HCT116 (cell line): ENCODE data around the gene SMYD3. TPM values are rescaled to one million over a fixed set of nuclear protein-coding genes. Genes with fewer than 3 reads are reported as not detected.

Experiments
- ATAC-seq: fragments of 200-7000 bp; cut with Tn5 transposase; 2 replicates; pipeline ENCODE4 v1.9.1; 2020; ENCODE audit warnings: mild to moderate bottlenecking, moderate library complexity
- Bru-seq: library from RNA; stranded (reverse); fragments of 400-500 nt; gene quantifications from one replicate; lab custom pipeline; 2021; lab: Mats Ljungman, UMichigan
- BruChase-seq, 2 experiments: library from RNA; stranded (reverse); fragments of 400-500 nt; gene quantifications; one replicate each; lab custom pipeline; 2021; lab: Mats Ljungman, UMichigan
- BruUV-seq: library from RNA; stranded (reverse); fragments of 400-500 nt; replicated peaks from 2 replicates; lab custom pipeline; 2021; lab: Mats Ljungman, UMichigan
- CTCF ChIA-PET: fragments of 300-600 bp; sonication (Branson Sonifier 250); formaldehyde crosslinking; loops from one replicate; lab custom pipeline; 2021; ENCODE audit warnings: antibody characterized with exemption; lab: Charles Lee
- POLR2A ChIA-PET: fragments of 300-600, 350-600 bp; sonication (Branson Sonifier 250); formaldehyde crosslinking; loops from one replicate; lab custom pipeline; 2021; ENCODE audit warnings: antibody characterized with exemption; lab: Charles Lee
- RAD21 ChIA-PET, 2 experiments: fragments of 300-600 bp; sonication (Branson Sonifier 250); formaldehyde crosslinking; loops; one replicate each; lab custom pipeline; 2023; ENCODE audit warnings: low total read pairs in 2 of 2; ENCODE audit not compliant: uncharacterized antibody in 2 of 2, unreplicated experiment in 2 of 2, low non-redundant PET in 1 of 2; lab: Charles Lee
- DNase-seq: peaks from one replicate; pipeline ENCODE4 v3.0.0-alpha.2; 2010; ENCODE audit warnings: low read depth, low spot score
- H2AFZ ChIP-seq: fragments of 200-600 bp; shearing (Covaris generic), sonication (generic); 2 replicates; pipeline ENCODE4 v1.6.1; 2017; ENCODE audit warnings: low read depth, mixed run types, mixed read lengths, antibody characterized with exemption, low read length; ENCODE audit not compliant: poor library complexity, severe bottlenecking
- H3K27ac ChIP-seq: 2 replicates; pipeline ENCODE4 v1.5.1; 2012; ENCODE audit warnings: low read depth, low read length
- H3K27me3 ChIP-seq: fragments of 200-600 bp; sonication (generic); 2 replicates; pipeline ENCODE4 v1.6.1; 2016; ENCODE audit warnings: mixed run types, low read length, mixed read lengths; ENCODE audit not compliant: insufficient read depth
- H3K36me3 ChIP-seq, 2 experiments: fragments of 200-500 bp in 1 of 2; fragments of 200-600 bp in 1 of 2; sonication (Bioruptor generic) in 1 of 2; sonication (generic) in 1 of 2; 2 replicates each; pipeline versions ENCODE4 v1.5.1 to v1.6.1; 2014 to 2016; ENCODE audit warnings: low read length in 2 of 2, inconsistent platforms in 1 of 2, mixed read lengths in 1 of 2, mixed run types in 1 of 2; ENCODE audit not compliant: insufficient read depth in 2 of 2, control insufficient read depth in 1 of 2
- H3K4me1 ChIP-seq, 2 experiments: fragments of 200-600 bp in 1 of 2; sonication (generic) in 1 of 2; 2 replicates each; pipeline versions ENCODE4 v1.5.1 to v1.6.1; 2012 to 2017; ENCODE audit warnings: low read length in 2 of 2, inconsistent platforms in 1 of 2, mild to moderate bottlenecking in 1 of 2, mixed read lengths in 1 of 2, mixed run types in 1 of 2, moderate library complexity in 1 of 2; ENCODE audit not compliant: insufficient read depth in 2 of 2, control insufficient read depth in 1 of 2
- H3K4me2 ChIP-seq: fragments of 200-600 bp; sonication (generic); 2 replicates; pipeline ENCODE4 v1.6.1; 2017; ENCODE audit warnings: mixed run types, low read length, mixed read lengths
- H3K4me3 ChIP-seq, 2 experiments: fragments of 200-600 bp in 1 of 2; sonication (generic) in 1 of 2; replicated peaks in 1 of 2; 2 replicates each; pipeline ENCODE4 v1.5.1; 2011 to 2016; ENCODE audit warnings: low read length in 2 of 2, control low read depth in 1 of 2, low read depth in 1 of 2, mild to moderate bottlenecking in 1 of 2, mixed read lengths in 1 of 2, mixed run types in 1 of 2
- H3K79me2 ChIP-seq: fragments of 200-600 bp; sonication (generic); 2 replicates; pipeline ENCODE4 v1.6.1; 2017; ENCODE audit warnings: mild to moderate bottlenecking, mixed run types, low read length, moderate library complexity, mixed read lengths; ENCODE audit not compliant: insufficient read depth
- H3K9ac ChIP-seq: fragments of 200-600 bp; sonication (generic); 2 replicates; pipeline ENCODE4 v1.6.1; 2016; ENCODE audit warnings: low read length, mixed read lengths
- H3K9me2 ChIP-seq: fragments of 200-600 bp; sonication (generic), shearing (Covaris generic); 2 replicates; pipeline ENCODE4 v1.6.1; 2017; ENCODE audit warnings: mixed run types, mild to moderate bottlenecking, moderate library complexity; ENCODE audit not compliant: insufficient read depth
- H3K9me3 ChIP-seq, 2 experiments: fragments of 200-500 bp in 1 of 2; fragments of 200-600 bp in 1 of 2; sonication (Bioruptor generic) in 1 of 2; sonication (generic) in 1 of 2; 2 replicates each; pipeline ENCODE4 v1.6.1; 2014 to 2017; ENCODE audit warnings: low read length in 2 of 2, mixed read lengths in 2 of 2, inconsistent platforms in 1 of 2, low read depth in 1 of 2, mild to moderate bottlenecking in 1 of 2, mixed run types in 1 of 2, moderate library complexity in 1 of 2; ENCODE audit not compliant: control insufficient read depth in 1 of 2, insufficient read depth in 1 of 2
- H4K20me1 ChIP-seq: fragments of 200-600 bp; sonication (generic), shearing (Covaris generic); 2 replicates; pipeline ENCODE4 v1.6.1; 2017; ENCODE audit warnings: mixed run types, mild to moderate bottlenecking, moderate library complexity; ENCODE audit not compliant: insufficient read depth
- EZH2phosphoT487 ChIP-seq: fragments of 200-600 bp; IDR thresholded peaks from 2 replicates; pipeline ENCODE4 v1.6.1; 2018; ENCODE audit warnings: antibody characterized with exemption, borderline replicate concordance
- FOSL1 ChIP-seq: IDR thresholded peaks from 2 replicates; pipeline ENCODE4 v1.6.1; 2012; ENCODE audit warnings: low read depth
- POLR2AphosphoS5 ChIP-seq: IDR thresholded peaks from 2 replicates; pipeline ENCODE4 v1.6.1; 2011; ENCODE audit warnings: mild to moderate bottlenecking, low read depth, low read length, moderate library complexity
- SIN3A ChIP-seq: IDR thresholded peaks from 2 replicates; pipeline ENCODE4 v1.6.1; 2012; ENCODE audit warnings: low read depth
- YY1 ChIP-seq: IDR thresholded peaks from 2 replicates; pipeline ENCODE4 v1.6.1; 2011; ENCODE audit warnings: low read length, low read depth, moderate library complexity, mild to moderate bottlenecking; ENCODE audit not compliant: insufficient replicate concordance; ENCODE audit errors: extremely low read depth
- ZFX ChIP-seq: fragments of 450-650 bp; IDR thresholded peaks from 2 replicates; pipeline ENCODE4 v1.6.1; 2017
- ZNF274 ChIP-seq: fragments of 200-500 bp; sonication (Bioruptor generic); IDR thresholded peaks from 2 replicates; pipeline ENCODE4 v1.6.1; 2014; ENCODE audit warnings: mild to moderate bottlenecking, low read depth, low read length, inconsistent platforms
- intact Hi-C: fragments of 100-400 bp; cut with micrococcal nuclease; formaldehyde crosslinking; loops from 2 replicates; pipeline ENCODE4 v1.10.0; 2022
- long read RNA-seq: library from polyadenylated mRNA; unstranded; transcript quantifications from one replicate; pipeline ENCODE4 v2.0.0, GENCODE V29; 2021; ENCODE audit not compliant: unreplicated experiment
- polyA plus RNA-seq: library from polyadenylated mRNA; unstranded; fragments of >200 nt; gene quantifications from 2 replicates; pipeline ENCODE4 v1.2.1, GENCODE V29; 2012; ENCODE audit warnings: missing spikeins
- total RNA-seq: library from RNA; stranded (reverse); gene quantifications from one replicate; pipeline ENCODE4 v1.2.1, GENCODE V29; 2021; ENCODE audit not compliant: unreplicated experiment
- TF ChIP-seq, protein P1 (sequence below): IDR thresholded peaks from 2 replicates; pipeline ENCODE4 v1.6.1; 2012
- TF ChIP-seq, protein P2 (sequence below): IDR thresholded peaks from 2 replicates; pipeline ENCODE4 v1.6.1; 2012; ENCODE audit warnings: low read depth

Gene SMYD3
- total RNA-seq (33.6 TPM), Bru-seq, nascent RNA (percentile 63 among the genes with signal in this experiment), BruChase-seq, experiment 1, labeled RNA remaining after a 6-hour chase (percentile 57 among the genes with signal in this experiment), BruChase-seq, experiment 2, labeled RNA remaining after a 2-hour chase (percentile 74 among the genes with signal in this experiment)
- polyA plus RNA-seq = 29.5 and 38.2 TPM in 2 replicates
- long read RNA-seq, partial matches to known transcripts = 10 of 11 reads
- long read RNA-seq, other reads (novel, unspliced or antisense) = 1 of 11 reads

DNA sequence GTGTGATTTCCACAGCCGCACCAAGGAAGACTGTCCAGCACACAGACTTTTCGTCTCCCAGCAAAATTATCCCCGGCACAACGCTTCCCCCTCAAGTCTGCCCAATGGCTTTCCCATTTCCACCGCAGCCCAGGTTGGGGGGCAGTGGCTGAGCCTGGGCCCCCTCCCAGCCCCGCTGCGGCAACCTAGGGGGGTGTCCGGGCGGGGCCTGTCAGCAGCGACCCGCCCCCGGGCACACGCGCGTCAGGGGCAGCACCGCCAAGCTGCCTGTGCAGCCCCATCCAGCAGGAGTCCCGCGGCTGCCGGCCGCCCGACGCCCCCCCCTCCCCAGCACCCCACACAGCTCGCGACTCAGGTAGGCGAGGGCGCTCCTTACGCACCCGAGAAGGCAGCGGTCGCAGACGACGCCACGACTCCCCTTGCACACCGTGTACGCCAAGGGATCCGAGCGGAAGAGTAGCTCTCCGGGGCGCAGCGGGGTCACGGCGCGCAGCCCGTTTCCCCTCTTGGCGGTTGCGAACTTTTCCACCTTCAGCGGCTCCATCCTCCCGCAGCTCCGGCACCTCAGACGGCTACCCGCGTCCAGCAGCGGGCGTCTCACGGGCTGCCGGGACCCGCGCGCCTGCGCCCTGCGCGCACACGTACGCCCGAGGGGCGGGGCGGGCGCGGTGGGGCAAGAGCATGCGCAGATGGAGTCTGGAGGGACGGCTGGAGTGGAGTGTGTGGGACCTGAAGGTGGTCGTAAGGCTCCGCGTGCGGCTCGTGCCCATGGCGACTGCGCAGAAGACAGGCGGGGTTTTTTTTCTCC, at the start of gene SMYD3:
Gene SMYD3 (minus strand): TSS at position 606 of the 808 bp plus-strand sequence.
- ATAC-seq = peak; percentile 94
- peak within 1 kb of the TSS; percentile 33; the same call in 1 of the 2 replicates for H3K27ac ChIP-seq
- H3K36me3 ChIP-seq = no peaks in the 10 kb centered on the region; a peak in 1 of 4 replicates
- H3K4me2 ChIP-seq = peak within 1 kb of the TSS; percentile 89
- RAD21 ChIA-PET = interaction anchor here in 1 of 2 experiments (0.7 kb wide), 1 partner anchor 242 kb away, joined by 6 read pairs; no protein-coding TSS in a partner anchor
- H3K4me1 ChIP-seq = peaks cover 0 to 13% of the 10 kb centered on the region in 2 experiments; a peak in 2 of 4 replicates
- peak within 1 kb of the TSS; percentile 80 for H2AFZ ChIP-seq
- CTCF ChIA-PET = interaction anchor here (0.6 to 1.0 kb wide), 2 partner anchors 109 to 248 kb away, joined by 3 to 5 read pairs; no protein-coding TSS in a partner anchor
- no TSS peak for BruUV-seq
- no peaks in the 10 kb centered on the region for H3K79me2 ChIP-seq
- no peaks in the 10 kb centered on the region for H3K9me2 ChIP-seq
- intact Hi-C loops = no loop called here
- POLR2A ChIA-PET = no interaction called here
- DNase-seq = peak; percentile 40
- peak within 1 kb of the TSS; percentile 65 for H3K9ac ChIP-seq
- H4K20me1 ChIP-seq = no peaks in the 10 kb centered on the region
- H3K27me3 ChIP-seq = no peaks in the 10 kb centered on the region
- peak within 1 kb of the TSS; percentile 82 to 85 for H3K4me3 ChIP-seq
- TF ChIP-seq ZNF274 = no peak
- TF ChIP-seq, protein P1, sequence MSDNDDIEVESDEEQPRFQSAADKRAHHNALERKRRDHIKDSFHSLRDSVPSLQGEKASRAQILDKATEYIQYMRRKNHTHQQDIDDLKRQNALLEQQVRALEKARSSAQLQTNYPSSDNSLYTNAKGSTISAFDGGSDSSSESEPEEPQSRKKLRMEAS = peak; percentile 45; the same call in 1 of the 2 replicates
- TF ChIP-seq YY1 = peak; percentile 57
- peak; percentile 89 for TF ChIP-seq POLR2AphosphoS5
- TF ChIP-seq SIN3A = 0 out of 2 replicates have a peak, but pooled peaks have one; percentile 45
- TF ChIP-seq, all 23 proteins: peak for 4
- H3K9me3 ChIP-seq = no peaks in the 10 kb centered on the region

DNA sequence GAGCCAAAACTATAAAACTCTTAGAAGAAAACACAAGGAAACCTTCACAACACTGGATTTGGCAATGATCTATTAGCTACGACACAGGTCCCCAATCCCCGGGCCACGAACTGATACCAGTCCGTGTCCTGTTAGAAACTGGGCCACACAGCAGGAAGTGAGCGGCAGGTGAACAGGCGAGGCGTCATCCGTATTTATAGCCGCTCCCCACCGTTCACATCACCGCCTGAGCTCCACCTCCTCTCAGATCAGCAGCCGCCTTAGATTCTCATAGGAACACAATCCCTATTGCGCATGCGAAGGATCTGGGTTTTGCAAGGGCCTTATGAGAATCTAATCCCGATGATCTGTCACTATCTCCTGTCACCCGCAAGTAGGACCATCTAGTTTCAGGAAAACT, 47.1 kb upstream of the SMYD3 start:
- Histone ChIP-seq H3K79me2 (peaks cover 76% of the 10 kb centered on the region), H3K4me3 (no peak overlapping the region), H3K27ac (no peak overlapping the region), H3K27me3 (no peaks in the 10 kb centered on the region), H2AFZ (no peak overlapping the region), H3K9me3 (no peaks in the 10 kb centered on the region), H3K4me2 (no peak overlapping the region), H3K9me2 (no peaks in the 10 kb centered on the region), H3K36me3 (peaks cover 8 to 20% of the 10 kb centered on the region in 2 experiments), H4K20me1 (no peaks in the 10 kb centered on the region), H3K9ac (no peak overlapping the region), H3K4me1 (no peaks in the 10 kb centered on the region)
- no TSS peak for BruUV-seq
- ATAC-seq = no peak
- CTCF ChIA-PET = no interaction called here
- TF ChIP-seq POLR2AphosphoS5 = no peak
- no peak for TF ChIP-seq ZFX
- TF ChIP-seq, protein P2, sequence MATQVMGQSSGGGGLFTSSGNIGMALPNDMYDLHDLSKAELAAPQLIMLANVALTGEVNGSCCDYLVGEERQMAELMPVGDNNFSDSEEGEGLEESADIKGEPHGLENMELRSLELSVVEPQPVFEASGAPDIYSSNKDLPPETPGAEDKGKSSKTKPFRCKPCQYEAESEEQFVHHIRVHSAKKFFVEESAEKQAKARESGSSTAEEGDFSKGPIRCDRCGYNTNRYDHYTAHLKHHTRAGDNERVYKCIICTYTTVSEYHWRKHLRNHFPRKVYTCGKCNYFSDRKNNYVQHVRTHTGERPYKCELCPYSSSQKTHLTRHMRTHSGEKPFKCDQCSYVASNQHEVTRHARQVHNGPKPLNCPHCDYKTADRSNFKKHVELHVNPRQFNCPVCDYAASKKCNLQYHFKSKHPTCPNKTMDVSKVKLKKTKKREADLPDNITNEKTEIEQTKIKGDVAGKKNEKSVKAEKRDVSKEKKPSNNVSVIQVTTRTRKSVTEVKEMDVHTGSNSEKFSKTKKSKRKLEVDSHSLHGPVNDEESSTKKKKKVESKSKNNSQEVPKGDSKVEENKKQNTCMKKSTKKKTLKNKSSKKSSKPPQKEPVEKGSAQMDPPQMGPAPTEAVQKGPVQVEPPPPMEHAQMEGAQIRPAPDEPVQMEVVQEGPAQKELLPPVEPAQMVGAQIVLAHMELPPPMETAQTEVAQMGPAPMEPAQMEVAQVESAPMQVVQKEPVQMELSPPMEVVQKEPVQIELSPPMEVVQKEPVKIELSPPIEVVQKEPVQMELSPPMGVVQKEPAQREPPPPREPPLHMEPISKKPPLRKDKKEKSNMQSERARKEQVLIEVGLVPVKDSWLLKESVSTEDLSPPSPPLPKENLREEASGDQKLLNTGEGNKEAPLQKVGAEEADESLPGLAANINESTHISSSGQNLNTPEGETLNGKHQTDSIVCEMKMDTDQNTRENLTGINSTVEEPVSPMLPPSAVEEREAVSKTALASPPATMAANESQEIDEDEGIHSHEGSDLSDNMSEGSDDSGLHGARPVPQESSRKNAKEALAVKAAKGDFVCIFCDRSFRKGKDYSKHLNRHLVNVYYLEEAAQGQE = no peak
- no peak for TF ChIP-seq ZNF274
- no peak for TF ChIP-seq FOSL1
- TF ChIP-seq EZH2phosphoT487 = no peak
- intact Hi-C loops = no loop called here
- no peak for DNase-seq
- RAD21 ChIA-PET = no interaction called here
- POLR2A ChIA-PET = no interaction called here
